Measurements from ENCODE around the gene TMEM125.

TMEM125 gene

GRCh38 chr1:43285269-43285990 is 15.6 kb downstream of the TMEM125 start, which contains the start of gene C1orf210:
Gene C1orf210, minus strand, starts transcription at chr1:43285581. Its CDS starts 2,311 bp downstream, at chr1:43283270.
- Histone ChIP-seq H3K9me3 (ENCODE audit: control insufficient read depth, low read length) (no peaks in the 10 kb centered on the region), H3K36me3 (ENCODE audit: control insufficient read depth, insufficient read depth, low read length) (no peaks in the 10 kb centered on the region), H3K4me3 (ENCODE audit: extremely low read depth, insufficient read depth, low read length, poor library complexity, severe bottlenecking) (no peak within 1 kb of the TSS), H3K27ac (ENCODE audit: low read depth, low read length, severe bottlenecking) (no peak within 1 kb of the TSS), H3K4me1 (ENCODE audit: control insufficient read depth, insufficient read depth, low read length, poor library complexity, severe bottlenecking) (no peaks in the 10 kb centered on the region)
- WGBS, 2 experiments (ENCODE audit: insufficient coverage in 2 of 2), result 47 to 60% methylated on average over 13 to 16 of the region's 19 CpGs

- Histone ChIP-seq H3K4me3 (ENCODE audit: extremely low read depth, insufficient read depth, low read length, poor library complexity, severe bottlenecking) (no peak overlapping the region), H3K9me3 (ENCODE audit: control insufficient read depth, low read length) (no peaks in the 10 kb centered on the region), H3K27ac (ENCODE audit: low read depth, low read length, severe bottlenecking) (no peak overlapping the region), H3K36me3 (ENCODE audit: control insufficient read depth, insufficient read depth, low read length) (no peaks in the 10 kb centered on the region), H3K4me1 (ENCODE audit: control insufficient read depth, insufficient read depth, low read length, poor library complexity, severe bottlenecking) (no peaks in the 10 kb centered on the region)
- WGBS, 2 experiments (ENCODE audit: insufficient coverage in 2 of 2), result 79 to 94% methylated on average over 5 to 11 of the region's 11 CpGs
Observed at GRCh38 chr1:43286115-43286514, 16.3 kb downstream of the TMEM125 start.

- Histone ChIP-seq H3K36me3 (ENCODE audit: control insufficient read depth, insufficient read depth, low read length) (no peaks in the 10 kb centered on the region), H3K9me3 (ENCODE audit: control insufficient read depth, low read length) (no peaks in the 10 kb centered on the region), H3K27ac (ENCODE audit: low read depth, low read length, severe bottlenecking) (no peak overlapping the region), H3K4me3 (ENCODE audit: extremely low read depth, insufficient read depth, low read length, poor library complexity, severe bottlenecking) (no peak overlapping the region), H3K4me1 (ENCODE audit: control insufficient read depth, insufficient read depth, low read length, poor library complexity, severe bottlenecking) (no peaks in the 10 kb centered on the region)
- WGBS, 2 experiments (ENCODE audit: insufficient coverage in 2 of 2), result 90 to 94% methylated on average over 3 to 5 of the region's 5 CpGs
Observed at GRCh38 chr1:43286533-43286932, 16.8 kb downstream of the TMEM125 start.

- no peak overlapping the region for H3K27ac ChIP-seq (ENCODE audit: low read depth, low read length, severe bottlenecking)
- H3K4me3 ChIP-seq (ENCODE audit: extremely low read depth, insufficient read depth, low read length, poor library complexity, severe bottlenecking), result no peak overlapping the region
- H3K9me3 ChIP-seq (ENCODE audit: control insufficient read depth, low read length), result no peaks in the 10 kb centered on the region
- H3K36me3 ChIP-seq (ENCODE audit: control insufficient read depth, insufficient read depth, low read length), result no peaks in the 10 kb centered on the region
- WGBS, 2 experiments (ENCODE audit: insufficient coverage in 2 of 2), result 94 to 98% methylated on average over 7 of the region's 9 CpGs
- H3K4me1 ChIP-seq (ENCODE audit: control insufficient read depth, insufficient read depth, low read length, poor library complexity, severe bottlenecking), result no peaks in the 10 kb centered on the region
Observed at GRCh38 chr1:43288058-43288784, 18.4 kb downstream of the TMEM125 start.

GRCh38 chr1:43288785-43289706 is 19.3 kb downstream of the TMEM125 start:
- 84 to 92% methylated on average over 10 to 11 of the region's 12 CpGs for WGBS, 2 experiments (ENCODE audit: insufficient coverage in 2 of 2)
- no peaks in the 10 kb centered on the region for H3K9me3 ChIP-seq (ENCODE audit: control insufficient read depth, low read length)
- H3K36me3 ChIP-seq (ENCODE audit: control insufficient read depth, insufficient read depth, low read length), result no peaks in the 10 kb centered on the region
- no peak overlapping the region for H3K4me3 ChIP-seq (ENCODE audit: extremely low read depth, insufficient read depth, low read length, poor library complexity, severe bottlenecking)
- H3K4me1 ChIP-seq (ENCODE audit: control insufficient read depth, insufficient read depth, low read length, poor library complexity, severe bottlenecking), result peaks cover 1% of the 10 kb centered on the region
- H3K27ac ChIP-seq (ENCODE audit: low read depth, low read length, severe bottlenecking), result no peak overlapping the region

- Histone ChIP-seq H3K4me3 (ENCODE audit: extremely low read depth, insufficient read depth, low read length, poor library complexity, severe bottlenecking) (no peak overlapping the region), H3K4me1 (ENCODE audit: control insufficient read depth, insufficient read depth, low read length, poor library complexity, severe bottlenecking) (peaks cover 3% of the 10 kb centered on the region), H3K9me3 (ENCODE audit: control insufficient read depth, low read length) (no peaks in the 10 kb centered on the region), H3K36me3 (ENCODE audit: control insufficient read depth, insufficient read depth, low read length) (no peaks in the 10 kb centered on the region), H3K27ac (ENCODE audit: low read depth, low read length, severe bottlenecking) (no peak overlapping the region)
- WGBS, 2 experiments (ENCODE audit: insufficient coverage in 2 of 2), result 86 to 98% methylated on average over 7 of the region's 7 CpGs
Observed at GRCh38 chr1:43292216-43292615, 22.4 kb downstream of the TMEM125 start.

- Histone ChIP-seq H3K27ac (ENCODE audit: low read depth, low read length, severe bottlenecking) (no peak overlapping the region), H3K36me3 (ENCODE audit: control insufficient read depth, insufficient read depth, low read length) (no peaks in the 10 kb centered on the region), H3K4me1 (ENCODE audit: control insufficient read depth, insufficient read depth, low read length, poor library complexity, severe bottlenecking) (peaks cover 3% of the 10 kb centered on the region), H3K4me3 (ENCODE audit: extremely low read depth, insufficient read depth, low read length, poor library complexity, severe bottlenecking) (no peak overlapping the region), H3K9me3 (ENCODE audit: control insufficient read depth, low read length) (no peaks in the 10 kb centered on the region)
- WGBS, 2 experiments (ENCODE audit: insufficient coverage in 2 of 2), result 92 to 100% methylated on average over 4 to 5 of the region's 5 CpGs
Observed at GRCh38 chr1:43292679-43293078, 22.9 kb downstream of the TMEM125 start.

GRCh38 chr1:43293176-43293575 is 23.4 kb downstream of the TMEM125 start:
- Histone ChIP-seq H3K27ac (ENCODE audit: low read depth, low read length, severe bottlenecking) (no peak overlapping the region), H3K4me1 (ENCODE audit: control insufficient read depth, insufficient read depth, low read length, poor library complexity, severe bottlenecking) (peaks cover 3% of the 10 kb centered on the region), H3K36me3 (ENCODE audit: control insufficient read depth, insufficient read depth, low read length) (no peaks in the 10 kb centered on the region), H3K9me3 (ENCODE audit: control insufficient read depth, low read length) (no peaks in the 10 kb centered on the region), H3K4me3 (ENCODE audit: extremely low read depth, insufficient read depth, low read length, poor library complexity, severe bottlenecking) (no peak overlapping the region)
- WGBS, 2 experiments (ENCODE audit: insufficient coverage in 2 of 2), result 100% methylated on average over 2 of the region's 2 CpGs; no CpG with 5 or more reads in 1 of the 2 experiments

GRCh38 chr1:43293896-43294760 is 24.3 kb downstream of the TMEM125 start:
- 64 to 88% methylated on average over 2 to 4 of the region's 7 CpGs for WGBS, 2 experiments (ENCODE audit: insufficient coverage in 2 of 2)
- H3K4me3 ChIP-seq (ENCODE audit: extremely low read depth, insufficient read depth, low read length, poor library complexity, severe bottlenecking), result no peak overlapping the region
- no peaks in the 10 kb centered on the region for H3K36me3 ChIP-seq (ENCODE audit: control insufficient read depth, insufficient read depth, low read length)
- H3K27ac ChIP-seq (ENCODE audit: low read depth, low read length, severe bottlenecking), result no peak overlapping the region
- no peaks in the 10 kb centered on the region for H3K9me3 ChIP-seq (ENCODE audit: control insufficient read depth, low read length)
- H3K4me1 ChIP-seq (ENCODE audit: control insufficient read depth, insufficient read depth, low read length, poor library complexity, severe bottlenecking), result peaks cover 3% of the 10 kb centered on the region

- Histone ChIP-seq H3K4me1 (ENCODE audit: control insufficient read depth, insufficient read depth, low read length, poor library complexity, severe bottlenecking) (peaks cover 3% of the 10 kb centered on the region), H3K4me3 (ENCODE audit: extremely low read depth, insufficient read depth, low read length, poor library complexity, severe bottlenecking) (no peak overlapping the region), H3K9me3 (ENCODE audit: control insufficient read depth, low read length) (no peaks in the 10 kb centered on the region), H3K27ac (ENCODE audit: low read depth, low read length, severe bottlenecking) (no peak overlapping the region), H3K36me3 (ENCODE audit: control insufficient read depth, insufficient read depth, low read length) (no peaks in the 10 kb centered on the region)
- 92 to 97% methylated on average over 7 of the region's 8 CpGs for WGBS, 2 experiments (ENCODE audit: insufficient coverage in 2 of 2)
Observed at GRCh38 chr1:43294761-43295160, 25.0 kb downstream of the TMEM125 start.
